Natural killer cell (primary cell): ENCODE results near the gene PIRT. TPM values are rescaled to one million over a fixed set of nuclear protein-coding genes. Genes with fewer than 3 reads are reported as not detected.

Experiments used
- ATAC-seq, 3 donors: fragments of 150-1000 bp in 2 of 3; fragments of 200-7000 bp in 1 of 3; cut with Tn5 transposase; 1 replicate in 1 of 3; 2 replicates in 2 of 3; pipeline ENCODE4 v1.10.0; 2021; ENCODE audit warnings: mild to moderate bottlenecking in 2 of 3, moderate library complexity in 2 of 3
- DNase-seq, 2 donors: peaks; one replicate each; pipeline versions ENCODE4 v3.0.0 to v3.0.0-alpha.2; 2013 to 2021; ENCODE audit warnings: mixed read lengths in 1 of 2
- H3K27ac ChIP-seq: one replicate; pipeline ENCODE4 v1.5.1; 2013; ENCODE audit warnings: mild to moderate bottlenecking, low read length
- H3K27me3 ChIP-seq: one replicate; pipeline ENCODE4 v1.6.1; 2013; ENCODE audit warnings: low read length; ENCODE audit not compliant: control insufficient read depth, insufficient read depth
- H3K36me3 ChIP-seq: one replicate; pipeline ENCODE4 v1.6.1; 2013; ENCODE audit warnings: low read length; ENCODE audit not compliant: control insufficient read depth, insufficient read depth
- H3K4me1 ChIP-seq: one replicate; pipeline ENCODE4 v1.6.1; 2013; ENCODE audit warnings: low read length; ENCODE audit not compliant: control insufficient read depth, insufficient read depth
- H3K4me3 ChIP-seq: one replicate; pipeline ENCODE4 v1.5.1; 2013; ENCODE audit warnings: low read length
- H3K9me3 ChIP-seq: one replicate; pipeline ENCODE4 v1.6.1; 2013; ENCODE audit warnings: low read length; ENCODE audit not compliant: control insufficient read depth, insufficient read depth
- H3K27ac Mint-ChIP-seq, 2 donors: one replicate each; pipeline ENCODE4 v1.8.0; 2022; ENCODE audit warnings: mild to moderate bottlenecking in 2 of 2, mixed read lengths in 2 of 2, moderate library complexity in 1 of 2
- H3K27me3 Mint-ChIP-seq, 2 donors: one replicate each; pipeline ENCODE4 v1.8.0; 2022; ENCODE audit warnings: low read depth in 2 of 2, mixed read lengths in 2 of 2
- H3K36me3 Mint-ChIP-seq: one replicate; pipeline ENCODE4 v1.8.0; 2022; ENCODE audit warnings: mixed read lengths
- H3K4me1 Mint-ChIP-seq, 2 donors: one replicate each; pipeline ENCODE4 v1.8.0; 2022; ENCODE audit warnings: mixed read lengths in 2 of 2
- H3K4me3 Mint-ChIP-seq: one replicate; pipeline ENCODE4 v1.8.0; 2022; ENCODE audit warnings: mild to moderate bottlenecking, moderate library complexity, mixed read lengths
- H3K9me3 Mint-ChIP-seq, 2 donors: one replicate each; pipeline ENCODE4 v1.8.0; 2022; ENCODE audit warnings: mixed read lengths in 2 of 2
- CTCF ChIP-seq: fragments of 200-600 bp; IDR thresholded peaks from one replicate; pipeline ENCODE4 v1.8.0; 2022; ENCODE audit warnings: antibody characterized with exemption
- WGBS: methylation state at CpG from one replicate; pipeline ENCODE4 v1.1.7; 2013; ENCODE audit warnings: missing lambda C conversion rate; ENCODE audit not compliant: insufficient coverage; 5-methylcytosine and 5-hydroxymethylcytosine counted together
- intact Hi-C: fragments of 100-400 bp; cut with micrococcal nuclease; formaldehyde crosslinking; loops from one replicate; pipeline ENCODE4 v1.14.2; 2022
- total RNA-seq, 4 donors: library from RNA; stranded (reverse); fragments of 120-200 nt in 1 of 4; gene quantifications; one replicate each; pipeline versions ENCODE4 v1.2.3 to v1.2.4, GENCODE V29; 2013 to 2022

PIRT gene
- total RNA-seq, 3 donors from 2014 or later (not counting 1 experiment from before 2014, with no cell fraction given), result not detected

GRCh38 chr17:10831696-10832095 lies 6.2 kb downstream of the PIRT start:
- Mint-ChIP-seq H3K27ac (no peak overlapping the region), H3K36me3 (no peaks in the 10 kb centered on the region), H3K4me1 (no peaks in the 10 kb centered on the region), H3K27me3 (peaks cover 2 to 30% of the 10 kb centered on the region in 2 donors), H3K9me3 (no peaks in the 10 kb centered on the region), H3K4me3 (no peak overlapping the region)
- H3K36me3 ChIP-seq, result no peaks in the 10 kb centered on the region
- 89% methylated on average over 5 of the region's 5 CpGs for WGBS
- no peaks in the 10 kb centered on the region for H3K27me3 ChIP-seq
- ATAC-seq, result no peak
- DNase-seq, result no peak
- no peak overlapping the region for H3K4me3 ChIP-seq
- intact Hi-C loops, result no loop called here
- no peaks in the 10 kb centered on the region for H3K4me1 ChIP-seq
- no peaks in the 10 kb centered on the region for H3K9me3 ChIP-seq
- H3K27ac ChIP-seq, result no peak overlapping the region
- no peak for TF ChIP-seq CTCF

GRCh38 chr17:10827898-10828552 lies 9.9 kb downstream of the PIRT start:
- intact Hi-C loops, result no loop called here
- 79% methylated on average over 4 of the region's 5 CpGs for WGBS
- Mint-ChIP-seq H3K4me1 (no peaks in the 10 kb centered on the region), H3K27ac (no peak overlapping the region), H3K9me3 (no peaks in the 10 kb centered on the region), H3K4me3 (no peak overlapping the region), H3K36me3 (no peaks in the 10 kb centered on the region), H3K27me3 (peaks cover 6 to 30% of the 10 kb centered on the region in 2 donors)
- H3K27ac ChIP-seq, result no peak overlapping the region
- no peak overlapping the region for H3K4me3 ChIP-seq
- H3K9me3 ChIP-seq, result no peaks in the 10 kb centered on the region
- H3K27me3 ChIP-seq, result no peaks in the 10 kb centered on the region
- H3K36me3 ChIP-seq, result no peaks in the 10 kb centered on the region
- H3K4me1 ChIP-seq, result no peaks in the 10 kb centered on the region
- no peak for TF ChIP-seq CTCF
- ATAC-seq (no peak), DNase-seq (no peak)

GRCh38 chr17:10824874-10825273 lies 13.0 kb downstream of the PIRT start:
- Mint-ChIP-seq H3K27me3 (peaks cover 6 to 21% of the 10 kb centered on the region in 2 donors), H3K9me3 (no peaks in the 10 kb centered on the region), H3K27ac (no peak overlapping the region), H3K4me1 (no peaks in the 10 kb centered on the region), H3K36me3 (no peaks in the 10 kb centered on the region), H3K4me3 (no peak overlapping the region)
- H3K9me3 ChIP-seq, result no peaks in the 10 kb centered on the region
- intact Hi-C loops, result no loop called here
- no peak overlapping the region for H3K4me3 ChIP-seq
- H3K27me3 ChIP-seq, result no peaks in the 10 kb centered on the region
- no peaks in the 10 kb centered on the region for H3K36me3 ChIP-seq
- DNase-seq (no peak), ATAC-seq (no peak)
- WGBS, result 91% methylated on average over 7 of the region's 7 CpGs
- no peaks in the 10 kb centered on the region for H3K4me1 ChIP-seq
- no peak for TF ChIP-seq CTCF
- no peak overlapping the region for H3K27ac ChIP-seq

- peaks cover 10 to 22% of the 10 kb centered on the region in 2 donors for H3K27me3 Mint-ChIP-seq
- H3K27ac Mint-ChIP-seq, result no peak overlapping the region
- H3K9me3 Mint-ChIP-seq, result no peaks in the 10 kb centered on the region
- intact Hi-C loops, result no loop called here
- no peaks in the 10 kb centered on the region for H3K36me3 ChIP-seq
- H3K36me3 Mint-ChIP-seq, result no peaks in the 10 kb centered on the region
- no peak overlapping the region for H3K27ac ChIP-seq
- no peak overlapping the region for H3K4me3 Mint-ChIP-seq
- TF ChIP-seq CTCF, result no peak
- no peak overlapping the region for H3K4me3 ChIP-seq
- H3K4me1 Mint-ChIP-seq, result no peaks in the 10 kb centered on the region
- H3K27me3 ChIP-seq, result no peaks in the 10 kb centered on the region
- no peak for DNase-seq
- ATAC-seq, result no peak
- no peaks in the 10 kb centered on the region for H3K4me1 ChIP-seq
- no peaks in the 10 kb centered on the region for H3K9me3 ChIP-seq
These were observed 16.1 kb downstream of the PIRT start for GRCh38 chr17:10821770-10822169.
